Mesendoderm (in vitro differentiated cells): ENCODE data around the gene THSD4.

Experiments
- DNase-seq: peaks from one replicate; pipeline ENCODE4 v3.0.0; 2013
- H2AK5ac ChIP-seq: 2 replicates; pipeline ENCODE4 v1.6.1; 2013; ENCODE audit warnings: low read length, inconsistent platforms
- H2BK120ac ChIP-seq: 2 replicates; pipeline ENCODE4 v1.6.1; 2013; ENCODE audit warnings: low read depth, mild to moderate bottlenecking, low read length, moderate library complexity, mixed read lengths
- H2BK15ac ChIP-seq: replicated peaks from 2 replicates; pipeline ENCODE4 v1.6.1; 2013; ENCODE audit warnings: low read depth, mild to moderate bottlenecking, moderate library complexity
- H2BK5ac ChIP-seq: 2 replicates; pipeline ENCODE4 v1.6.1; 2013; ENCODE audit warnings: low read length, inconsistent platforms
- H3K18ac ChIP-seq: 2 replicates; pipeline ENCODE4 v1.6.1; 2013; ENCODE audit warnings: mild to moderate bottlenecking, low read length, mixed read lengths
- H3K23ac ChIP-seq: one replicate; pipeline ENCODE4 v1.6.1; 2013; ENCODE audit warnings: low read length
- H3K27ac ChIP-seq: 2 replicates; pipeline ENCODE4 v1.5.1; 2013; ENCODE audit warnings: low read depth, mild to moderate bottlenecking, inconsistent platforms, low read length, moderate library complexity
- H3K27me3 ChIP-seq: 2 replicates; pipeline ENCODE4 v1.6.1; 2013; ENCODE audit warnings: low read length, control low read depth, mild to moderate bottlenecking, inconsistent platforms; ENCODE audit not compliant: insufficient read depth, poor library complexity
- H3K36me3 ChIP-seq: 2 replicates; pipeline ENCODE4 v1.6.1; 2013; ENCODE audit warnings: low read length, inconsistent platforms; ENCODE audit not compliant: control insufficient read depth, insufficient read depth
- H3K4ac ChIP-seq: one replicate; pipeline ENCODE4 v1.6.1; 2013; ENCODE audit warnings: low read depth, mild to moderate bottlenecking, low read length, moderate library complexity
- H3K4me1 ChIP-seq: 2 replicates; pipeline ENCODE4 v1.6.1; 2013; ENCODE audit warnings: low read depth, low read length, inconsistent platforms; ENCODE audit not compliant: control insufficient read depth
- H3K4me2 ChIP-seq: 2 replicates; pipeline ENCODE4 v1.6.1; 2013; ENCODE audit warnings: low read length
- H3K4me3 ChIP-seq: 2 replicates; pipeline ENCODE4 v1.5.1; 2013; ENCODE audit warnings: mild to moderate bottlenecking, low read length
- H3K56ac ChIP-seq: one replicate; pipeline ENCODE4 v1.6.1; 2013; ENCODE audit warnings: low read length
- H3K79me1 ChIP-seq: 2 replicates; pipeline ENCODE4 v1.6.1; 2013; ENCODE audit warnings: low read length, inconsistent platforms
- H3K79me2 ChIP-seq: 2 replicates; pipeline ENCODE4 v1.6.1; 2013; ENCODE audit warnings: mild to moderate bottlenecking, low read length; ENCODE audit not compliant: control insufficient read depth, insufficient read depth
- H3K9ac ChIP-seq: 2 replicates; pipeline ENCODE4 v1.6.1; 2013; ENCODE audit warnings: low read length, inconsistent platforms
- H4K5ac ChIP-seq: one replicate; pipeline ENCODE4 v1.6.1; 2013; ENCODE audit warnings: low read length
- H4K8ac ChIP-seq: one replicate; pipeline ENCODE4 v1.6.1; 2013; ENCODE audit warnings: low read depth, mild to moderate bottlenecking, control low read depth, low read length, moderate library complexity
- WGBS: extraction: QIAGEN DNeasy Blood & Tissue Kit; methylation state at CpG from one replicate; pipeline ENCODE4 v1.1.7; 2013; ENCODE audit warnings: low lambda C conversion rate, missing lambda C conversion rate; ENCODE audit not compliant: insufficient coverage; ENCODE audit errors: extremely low coverage; 5-methylcytosine and 5-hydroxymethylcytosine counted together

The THSD4 gene

DNA sequence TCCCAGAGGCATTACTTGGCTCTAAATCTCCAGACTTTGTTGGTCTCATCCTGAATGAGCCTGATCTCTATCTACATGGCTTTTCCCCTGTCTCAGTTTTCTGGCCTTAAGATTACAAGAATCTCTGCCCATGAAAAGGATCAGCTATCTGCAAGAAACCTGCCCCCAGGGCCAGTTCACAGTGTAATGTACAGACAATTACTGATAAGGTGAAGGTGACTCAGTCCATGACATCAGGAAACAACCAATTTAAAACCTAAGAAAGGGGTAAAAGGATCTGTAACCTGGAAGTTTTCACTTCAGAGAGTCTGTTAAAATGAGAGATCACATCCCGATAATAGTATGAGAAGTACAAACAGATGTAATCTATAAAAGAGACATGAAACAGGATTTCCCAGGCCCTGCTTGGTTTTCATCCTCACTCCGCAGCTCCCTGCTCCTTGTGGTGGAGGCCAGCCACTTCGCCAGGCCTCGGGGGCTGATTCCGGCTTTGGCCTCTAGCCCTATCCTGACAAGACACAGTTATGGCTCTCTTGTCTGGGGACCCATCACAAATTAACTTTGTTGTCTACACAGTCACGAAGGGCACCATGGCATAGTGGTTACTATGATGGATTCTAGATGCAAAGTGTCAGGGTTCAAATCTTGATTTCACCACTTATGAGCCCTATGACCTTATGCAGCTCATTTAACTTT, 136.9 kb downstream of the THSD4 start:
- Histone ChIP-seq H3K79me2 (no peaks in the 10 kb centered on the region), H3K4me3 (no peak overlapping the region), H3K27me3 (no peaks in the 10 kb centered on the region), H3K4me2 (no peak overlapping the region), H2BK5ac (no peak overlapping the region), H3K4me1 (no peaks in the 10 kb centered on the region), H3K56ac (no peak overlapping the region), H3K79me1 (no peaks in the 10 kb centered on the region), H2BK15ac (no peak overlapping the region), H2BK120ac (no peak overlapping the region), H3K23ac (no peak overlapping the region), H4K8ac (no peak overlapping the region), H2AK5ac (no peak overlapping the region), H3K18ac (no peak overlapping the region), H3K36me3 (no peaks in the 10 kb centered on the region), H3K9ac (no peak overlapping the region), H3K4ac (no peak overlapping the region), H3K27ac (no peak overlapping the region), H4K5ac (no peak overlapping the region)
- no CpG with 5 or more reads among the region's 6 CpGs for WGBS
- DNase-seq = no peak

GRCh38 chr15:71252740-71253047, 137.4 kb downstream of the THSD4 start:
- Histone ChIP-seq H3K79me2 (no peaks in the 10 kb centered on the region), H3K18ac (no peak overlapping the region), H3K56ac (no peak overlapping the region), H2BK5ac (no peak overlapping the region), H3K4ac (no peak overlapping the region), H3K27me3 (no peaks in the 10 kb centered on the region), H2AK5ac (no peak overlapping the region), H2BK120ac (no peak overlapping the region), H3K36me3 (no peaks in the 10 kb centered on the region), H3K27ac (no peak overlapping the region), H4K8ac (no peak overlapping the region), H3K4me1 (no peaks in the 10 kb centered on the region), H4K5ac (no peak overlapping the region), H2BK15ac (no peak overlapping the region), H3K4me2 (no peak overlapping the region), H3K23ac (no peak overlapping the region), H3K9ac (no peak overlapping the region), H3K79me1 (no peaks in the 10 kb centered on the region), H3K4me3 (no peak overlapping the region)
- no CpG with 5 or more reads among the region's 3 CpGs for WGBS
- no peak for DNase-seq

- Histone ChIP-seq H3K27ac (no peak overlapping the region), H3K79me1 (no peaks in the 10 kb centered on the region), H3K18ac (no peak overlapping the region), H3K56ac (no peak overlapping the region), H2BK15ac (no peak overlapping the region), H2AK5ac (no peak overlapping the region), H4K8ac (no peak overlapping the region), H3K36me3 (no peaks in the 10 kb centered on the region), H2BK5ac (no peak overlapping the region), H3K4ac (no peak overlapping the region), H3K9ac (no peak overlapping the region), H3K79me2 (no peaks in the 10 kb centered on the region), H3K4me1 (no peaks in the 10 kb centered on the region), H3K23ac (no peak overlapping the region), H3K4me2 (no peak overlapping the region), H3K4me3 (no peak overlapping the region), H2BK120ac (no peak overlapping the region), H3K27me3 (no peaks in the 10 kb centered on the region), H4K5ac (no peak overlapping the region)
- WGBS = no CpG with 5 or more reads among the region's 3 CpGs
- DNase-seq = no peak
Observed at GRCh38 chr15:71254491-71254890, 139.2 kb downstream of the THSD4 start.

GRCh38 chr15:71256934-71257664, 141.8 kb downstream of the THSD4 start:
- H3K4me2 ChIP-seq = no peak overlapping the region
- no peak for DNase-seq
- no peak overlapping the region for H3K18ac ChIP-seq
- H3K27ac ChIP-seq = no peak overlapping the region
- no peaks in the 10 kb centered on the region for H3K79me2 ChIP-seq
- no peak overlapping the region for H3K4me3 ChIP-seq
- H3K4ac ChIP-seq = no peak overlapping the region
- H4K8ac ChIP-seq = no peak overlapping the region
- H2AK5ac ChIP-seq = no peak overlapping the region
- H4K5ac ChIP-seq = no peak overlapping the region
- H2BK120ac ChIP-seq = no peak overlapping the region
- no peak overlapping the region for H2BK15ac ChIP-seq
- no peak overlapping the region for H3K9ac ChIP-seq
- H3K36me3 ChIP-seq = no peaks in the 10 kb centered on the region
- no peak overlapping the region for H2BK5ac ChIP-seq
- H3K4me1 ChIP-seq = no peaks in the 10 kb centered on the region
- no peaks in the 10 kb centered on the region for H3K27me3 ChIP-seq
- H3K79me1 ChIP-seq = no peaks in the 10 kb centered on the region
- WGBS = no CpG with 5 or more reads among the region's 5 CpGs
- H3K23ac ChIP-seq = no peak overlapping the region
- H3K56ac ChIP-seq = no peak overlapping the region

GRCh38 chr15:71259866-71260265, 144.6 kb downstream of the THSD4 start:
- no peak for DNase-seq
- no peak overlapping the region for H3K4me3 ChIP-seq
- no peak overlapping the region for H3K4ac ChIP-seq
- H3K27me3 ChIP-seq = no peaks in the 10 kb centered on the region
- no peak overlapping the region for H2BK120ac ChIP-seq
- H3K56ac ChIP-seq = no peak overlapping the region
- H3K79me1 ChIP-seq = no peaks in the 10 kb centered on the region
- H3K4me2 ChIP-seq = no peak overlapping the region
- H3K9ac ChIP-seq = no peak overlapping the region
- H2AK5ac ChIP-seq = no peak overlapping the region
- no peak overlapping the region for H3K23ac ChIP-seq
- no peak overlapping the region for H4K5ac ChIP-seq
- H2BK15ac ChIP-seq = no peak overlapping the region
- no peak overlapping the region for H3K27ac ChIP-seq
- H4K8ac ChIP-seq = no peak overlapping the region
- H3K79me2 ChIP-seq = no peaks in the 10 kb centered on the region
- no CpG with 5 or more reads among the region's 2 CpGs for WGBS
- no peak overlapping the region for H2BK5ac ChIP-seq
- H3K4me1 ChIP-seq = no peaks in the 10 kb centered on the region
- no peak overlapping the region for H3K18ac ChIP-seq
- H3K36me3 ChIP-seq = no peaks in the 10 kb centered on the region

GRCh38 chr15:71261418-71261817, 146.1 kb downstream of the THSD4 start:
- no peak overlapping the region for H3K23ac ChIP-seq
- H3K4me3 ChIP-seq = no peak overlapping the region
- H3K79me2 ChIP-seq = no peaks in the 10 kb centered on the region
- H3K4ac ChIP-seq = no peak overlapping the region
- no peaks in the 10 kb centered on the region for H3K79me1 ChIP-seq
- no peak overlapping the region for H4K8ac ChIP-seq
- no peak overlapping the region for H2BK5ac ChIP-seq
- H2BK15ac ChIP-seq = no peak overlapping the region
- no peak overlapping the region for H3K4me2 ChIP-seq
- WGBS = no CpG with 5 or more reads among the region's 2 CpGs
- H3K36me3 ChIP-seq = no peaks in the 10 kb centered on the region
- DNase-seq = no peak
- no peak overlapping the region for H2BK120ac ChIP-seq
- H3K9ac ChIP-seq = no peak overlapping the region
- H3K56ac ChIP-seq = no peak overlapping the region
- H3K27me3 ChIP-seq = no peaks in the 10 kb centered on the region
- H4K5ac ChIP-seq = no peak overlapping the region
- no peak overlapping the region for H2AK5ac ChIP-seq
- no peak overlapping the region for H3K18ac ChIP-seq
- no peak overlapping the region for H3K27ac ChIP-seq
- H3K4me1 ChIP-seq = no peaks in the 10 kb centered on the region
